A673 (cell line): ENCODE measurements around the gene MBD3L4.
"Not testable (repeated sequence)": the region's sequence is repeated elsewhere in the genome, so short reads cannot be mapped to it uniquely, and the experiment has no call there.

Source experiments
- EZH2 ChIP-seq: fragments of 200-600 bp; sonication (generic); IDR thresholded peaks from 2 replicates; pipeline ENCODE4 v1.6.1; 2017; ENCODE audit warnings: borderline replicate concordance, low read depth, mild to moderate bottlenecking, mixed read lengths, antibody characterized with exemption, low read length; ENCODE audit not compliant: poor library complexity, severe bottlenecking
- TF ChIP-seq, protein P1 (sequence below): fragments of 300-800, 200-600 bp; sonication (generic); conservative IDR thresholded peaks from 2 replicates; pipeline ENCODE4 v1.5.1; 2017; ENCODE audit warnings: low read depth, mild to moderate bottlenecking, antibody characterized with exemption, low read length, moderate library complexity, mixed read lengths

DNA sequence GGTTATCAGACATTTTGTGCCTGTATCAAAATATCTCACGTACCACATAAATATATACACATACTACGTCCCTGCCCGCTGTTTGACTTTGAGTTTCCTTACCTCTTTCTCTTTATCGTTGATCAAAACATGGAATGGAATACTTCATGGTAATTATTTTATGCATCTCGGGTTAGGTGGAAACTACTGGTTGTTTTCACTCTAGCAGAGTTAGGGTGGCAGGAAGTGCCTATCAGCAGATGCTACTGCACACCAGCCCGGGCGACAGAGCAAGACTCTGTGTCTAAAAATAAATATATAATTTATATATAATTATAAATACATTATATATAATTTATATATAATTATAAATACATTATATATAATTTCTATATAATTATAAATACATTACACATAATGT is 12.9 kb upstream of the MBD3L4 start:
- not testable (repeated sequence) for TF ChIP-seq EZH2
- TF ChIP-seq, protein P1, sequence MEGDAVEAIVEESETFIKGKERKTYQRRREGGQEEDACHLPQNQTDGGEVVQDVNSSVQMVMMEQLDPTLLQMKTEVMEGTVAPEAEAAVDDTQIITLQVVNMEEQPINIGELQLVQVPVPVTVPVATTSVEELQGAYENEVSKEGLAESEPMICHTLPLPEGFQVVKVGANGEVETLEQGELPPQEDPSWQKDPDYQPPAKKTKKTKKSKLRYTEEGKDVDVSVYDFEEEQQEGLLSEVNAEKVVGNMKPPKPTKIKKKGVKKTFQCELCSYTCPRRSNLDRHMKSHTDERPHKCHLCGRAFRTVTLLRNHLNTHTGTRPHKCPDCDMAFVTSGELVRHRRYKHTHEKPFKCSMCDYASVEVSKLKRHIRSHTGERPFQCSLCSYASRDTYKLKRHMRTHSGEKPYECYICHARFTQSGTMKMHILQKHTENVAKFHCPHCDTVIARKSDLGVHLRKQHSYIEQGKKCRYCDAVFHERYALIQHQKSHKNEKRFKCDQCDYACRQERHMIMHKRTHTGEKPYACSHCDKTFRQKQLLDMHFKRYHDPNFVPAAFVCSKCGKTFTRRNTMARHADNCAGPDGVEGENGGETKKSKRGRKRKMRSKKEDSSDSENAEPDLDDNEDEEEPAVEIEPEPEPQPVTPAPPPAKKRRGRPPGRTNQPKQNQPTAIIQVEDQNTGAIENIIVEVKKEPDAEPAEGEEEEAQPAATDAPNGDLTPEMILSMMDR, result not testable (repeated sequence)
